Fibroblast of lung (primary cell): ENCODE results near the gene SPATA19.

Experiments
- CTCF ChIP-seq, 2 donors: IDR thresholded peaks in 1 of 2; conservative IDR thresholded peaks in 1 of 2; 1 replicate in 1 of 2; 2 replicates in 1 of 2; pipeline ENCODE4 v1.5.1; 2011 to 2012; ENCODE audit warnings: low read length in 2 of 2, control low read depth in 1 of 2, inconsistent platforms in 1 of 2, low read depth in 1 of 2, mild to moderate bottlenecking in 1 of 2
- EZH2 ChIP-seq: IDR thresholded peaks from 2 replicates; pipeline ENCODE4 v1.5.1; 2012; ENCODE audit warnings: low read length, control low read depth, mild to moderate bottlenecking; ENCODE audit errors: missing control alignments

GRCh38 chr11:133895061-133895479, 49.8 kb upstream of the SPATA19 start:
- TF ChIP-seq CTCF (conservative IDR thresholded peaks at IDR 0.05 in 1 of 2, IDR thresholded peaks at IDR 0.05 in 1 of 2; ENCODE audit: low read depth in 1 of 2, low read length in 2 of 2) (no peak), EZH2 (no peak)
